ENCODE data around the gene TTLL11.

DNA sequence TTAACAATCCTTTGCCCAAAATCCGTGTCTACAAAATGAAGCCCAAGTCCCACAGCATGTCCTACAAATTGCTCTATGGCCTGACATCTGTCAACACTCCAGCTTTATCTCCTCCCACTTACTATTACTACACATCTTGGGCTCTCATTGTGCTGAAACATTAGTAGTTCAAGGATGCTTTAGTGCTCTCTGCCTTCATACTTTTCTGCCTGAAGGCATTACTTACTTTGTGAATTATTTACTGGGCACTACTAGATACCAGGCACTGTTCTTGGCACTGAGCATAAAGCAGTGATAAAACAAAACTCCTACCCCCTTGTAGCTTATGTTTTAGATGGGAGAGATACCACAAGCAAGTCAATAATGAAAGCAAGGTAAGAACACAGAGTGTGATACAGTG is 113.4 kb downstream of the TTLL11 start:
- TF ChIP-seq, protein P1, sequence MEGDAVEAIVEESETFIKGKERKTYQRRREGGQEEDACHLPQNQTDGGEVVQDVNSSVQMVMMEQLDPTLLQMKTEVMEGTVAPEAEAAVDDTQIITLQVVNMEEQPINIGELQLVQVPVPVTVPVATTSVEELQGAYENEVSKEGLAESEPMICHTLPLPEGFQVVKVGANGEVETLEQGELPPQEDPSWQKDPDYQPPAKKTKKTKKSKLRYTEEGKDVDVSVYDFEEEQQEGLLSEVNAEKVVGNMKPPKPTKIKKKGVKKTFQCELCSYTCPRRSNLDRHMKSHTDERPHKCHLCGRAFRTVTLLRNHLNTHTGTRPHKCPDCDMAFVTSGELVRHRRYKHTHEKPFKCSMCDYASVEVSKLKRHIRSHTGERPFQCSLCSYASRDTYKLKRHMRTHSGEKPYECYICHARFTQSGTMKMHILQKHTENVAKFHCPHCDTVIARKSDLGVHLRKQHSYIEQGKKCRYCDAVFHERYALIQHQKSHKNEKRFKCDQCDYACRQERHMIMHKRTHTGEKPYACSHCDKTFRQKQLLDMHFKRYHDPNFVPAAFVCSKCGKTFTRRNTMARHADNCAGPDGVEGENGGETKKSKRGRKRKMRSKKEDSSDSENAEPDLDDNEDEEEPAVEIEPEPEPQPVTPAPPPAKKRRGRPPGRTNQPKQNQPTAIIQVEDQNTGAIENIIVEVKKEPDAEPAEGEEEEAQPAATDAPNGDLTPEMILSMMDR (IDR thresholded peaks at IDR 0.05), result no peak
- TF ChIP-seq POLR2A (IDR thresholded peaks at IDR 0.05), result no peak

Measured in tibial nerve (tissue), 3 donors.